Neural cell (in vitro differentiated cells): ENCODE results near the gene PDE7B.

ENCODE experiments used
- EP300 ChIP-seq: fragments of 450-650 bp; conservative IDR thresholded peaks from 2 replicates; pipeline ENCODE4 v1.6.1; 2014; ENCODE audit warnings: antibody characterized with exemption, mild to moderate bottlenecking, moderate library complexity; ENCODE audit not compliant: poor library complexity, severe bottlenecking
- EZH2 ChIP-seq: fragments of 200-600, 300-800 bp; shearing (Covaris generic), sonication (generic); IDR thresholded peaks from 2 replicates; pipeline ENCODE4 v1.6.1; 2014; ENCODE audit warnings: antibody characterized with exemption, low read length, borderline replicate concordance, mild to moderate bottlenecking; ENCODE audit not compliant: insufficient read depth, poor library complexity, severe bottlenecking
- MXI1 ChIP-seq: fragments of 450-650 bp; conservative IDR thresholded peaks from 2 replicates; pipeline ENCODE4 v1.6.1; 2014; ENCODE audit warnings: antibody characterized with exemption, mild to moderate bottlenecking; ENCODE audit not compliant: poor library complexity, severe bottlenecking
- POLR2AphosphoS5 ChIP-seq: IDR thresholded peaks from 2 replicates; pipeline ENCODE4 v1.6.1; 2012
- RAD21 ChIP-seq: fragments of 450-650 bp; conservative IDR thresholded peaks from 2 replicates; pipeline ENCODE4 v1.6.1; 2014; ENCODE audit warnings: antibody characterized with exemption, mild to moderate bottlenecking, moderate library complexity
- SMC3 ChIP-seq: fragments of 450-650 bp; conservative IDR thresholded peaks from 2 replicates; pipeline ENCODE4 v1.6.1; 2014; ENCODE audit warnings: antibody characterized with exemption, mild to moderate bottlenecking, moderate library complexity; ENCODE audit not compliant: poor library complexity
- TF ChIP-seq, protein P1 (sequence below): fragments of 450-650 bp; IDR thresholded peaks from 2 replicates; pipeline ENCODE4 v1.5.1; 2014; ENCODE audit warnings: antibody characterized with exemption, mild to moderate bottlenecking, moderate library complexity; ENCODE audit not compliant: poor library complexity, severe bottlenecking
- TF ChIP-seq, protein P2 (sequence below): IDR thresholded peaks from 2 replicates; pipeline ENCODE4 v1.6.1; 2012; ENCODE audit warnings: borderline replicate concordance

DNA sequence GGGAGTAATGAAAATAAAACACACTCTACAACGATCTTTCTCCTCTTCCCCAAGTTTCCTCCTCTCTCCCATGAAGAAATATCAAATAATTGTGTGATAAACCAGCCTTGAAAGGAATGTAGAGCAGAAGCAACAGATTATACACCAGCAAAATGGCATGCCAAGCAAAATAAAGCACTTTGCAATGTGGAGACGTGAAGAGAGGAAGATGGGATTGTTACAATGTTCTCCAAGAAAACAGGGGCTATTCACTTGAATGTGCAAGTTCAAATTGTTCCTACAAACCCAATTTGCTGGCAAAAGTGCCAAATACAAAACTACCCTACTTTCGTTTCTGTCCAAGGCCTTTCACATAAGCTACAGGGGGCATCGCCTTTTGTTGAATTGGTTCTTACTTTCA is 185.1 kb downstream of the PDE7B start:
- no peak for TF ChIP-seq EP300
- no peak for TF ChIP-seq POLR2AphosphoS5
- TF ChIP-seq EZH2: no peak
- no peak for TF ChIP-seq RAD21
- TF ChIP-seq MXI1: no peak
- TF ChIP-seq, protein P1, sequence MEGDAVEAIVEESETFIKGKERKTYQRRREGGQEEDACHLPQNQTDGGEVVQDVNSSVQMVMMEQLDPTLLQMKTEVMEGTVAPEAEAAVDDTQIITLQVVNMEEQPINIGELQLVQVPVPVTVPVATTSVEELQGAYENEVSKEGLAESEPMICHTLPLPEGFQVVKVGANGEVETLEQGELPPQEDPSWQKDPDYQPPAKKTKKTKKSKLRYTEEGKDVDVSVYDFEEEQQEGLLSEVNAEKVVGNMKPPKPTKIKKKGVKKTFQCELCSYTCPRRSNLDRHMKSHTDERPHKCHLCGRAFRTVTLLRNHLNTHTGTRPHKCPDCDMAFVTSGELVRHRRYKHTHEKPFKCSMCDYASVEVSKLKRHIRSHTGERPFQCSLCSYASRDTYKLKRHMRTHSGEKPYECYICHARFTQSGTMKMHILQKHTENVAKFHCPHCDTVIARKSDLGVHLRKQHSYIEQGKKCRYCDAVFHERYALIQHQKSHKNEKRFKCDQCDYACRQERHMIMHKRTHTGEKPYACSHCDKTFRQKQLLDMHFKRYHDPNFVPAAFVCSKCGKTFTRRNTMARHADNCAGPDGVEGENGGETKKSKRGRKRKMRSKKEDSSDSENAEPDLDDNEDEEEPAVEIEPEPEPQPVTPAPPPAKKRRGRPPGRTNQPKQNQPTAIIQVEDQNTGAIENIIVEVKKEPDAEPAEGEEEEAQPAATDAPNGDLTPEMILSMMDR: no peak
- TF ChIP-seq, protein P2, sequence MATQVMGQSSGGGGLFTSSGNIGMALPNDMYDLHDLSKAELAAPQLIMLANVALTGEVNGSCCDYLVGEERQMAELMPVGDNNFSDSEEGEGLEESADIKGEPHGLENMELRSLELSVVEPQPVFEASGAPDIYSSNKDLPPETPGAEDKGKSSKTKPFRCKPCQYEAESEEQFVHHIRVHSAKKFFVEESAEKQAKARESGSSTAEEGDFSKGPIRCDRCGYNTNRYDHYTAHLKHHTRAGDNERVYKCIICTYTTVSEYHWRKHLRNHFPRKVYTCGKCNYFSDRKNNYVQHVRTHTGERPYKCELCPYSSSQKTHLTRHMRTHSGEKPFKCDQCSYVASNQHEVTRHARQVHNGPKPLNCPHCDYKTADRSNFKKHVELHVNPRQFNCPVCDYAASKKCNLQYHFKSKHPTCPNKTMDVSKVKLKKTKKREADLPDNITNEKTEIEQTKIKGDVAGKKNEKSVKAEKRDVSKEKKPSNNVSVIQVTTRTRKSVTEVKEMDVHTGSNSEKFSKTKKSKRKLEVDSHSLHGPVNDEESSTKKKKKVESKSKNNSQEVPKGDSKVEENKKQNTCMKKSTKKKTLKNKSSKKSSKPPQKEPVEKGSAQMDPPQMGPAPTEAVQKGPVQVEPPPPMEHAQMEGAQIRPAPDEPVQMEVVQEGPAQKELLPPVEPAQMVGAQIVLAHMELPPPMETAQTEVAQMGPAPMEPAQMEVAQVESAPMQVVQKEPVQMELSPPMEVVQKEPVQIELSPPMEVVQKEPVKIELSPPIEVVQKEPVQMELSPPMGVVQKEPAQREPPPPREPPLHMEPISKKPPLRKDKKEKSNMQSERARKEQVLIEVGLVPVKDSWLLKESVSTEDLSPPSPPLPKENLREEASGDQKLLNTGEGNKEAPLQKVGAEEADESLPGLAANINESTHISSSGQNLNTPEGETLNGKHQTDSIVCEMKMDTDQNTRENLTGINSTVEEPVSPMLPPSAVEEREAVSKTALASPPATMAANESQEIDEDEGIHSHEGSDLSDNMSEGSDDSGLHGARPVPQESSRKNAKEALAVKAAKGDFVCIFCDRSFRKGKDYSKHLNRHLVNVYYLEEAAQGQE: no peak
- TF ChIP-seq SMC3: no peak
